K562 (cell line): ENCODE measurements around the gene DCTN5. TPM values are rescaled to one million over a fixed set of nuclear protein-coding genes. Genes with fewer than 3 reads are reported as not detected.
A peak's percentile ranks its signal among the peaks of the same experiment; 100 is the strongest.

Experiments used
- CHAMP1 ChIP-seq: fragments of 450-650 bp; IDR thresholded peaks from 2 replicates; pipeline ENCODE4 v1.6.1; 2016; ENCODE audit warnings: mild to moderate bottlenecking
- CHD4 ChIP-seq: fragments of 200-600 bp; sonication (generic); IDR thresholded peaks from 3 replicates; pipeline ENCODE4 v1.6.1; 2012; ENCODE audit warnings: low read depth, mild to moderate bottlenecking, mixed read lengths, low read length, inconsistent platforms; ENCODE audit not compliant: insufficient read depth, insufficient replicate concordance, poor library complexity, severe bottlenecking
- GTF2F1 ChIP-seq: IDR thresholded peaks from 2 replicates; pipeline ENCODE4 v1.6.1; 2011; ENCODE audit warnings: low read depth, low read length, improper control_type of control experiment
- HDAC3 ChIP-seq: fragments of 450-650 bp; IDR thresholded peaks from 2 replicates; pipeline ENCODE4 v1.6.1; 2018; ENCODE audit warnings: borderline replicate concordance, mild to moderate bottlenecking, moderate library complexity; ENCODE audit not compliant: partially characterized antibody
- HOXB6 ChIP-seq: fragments of 250-450 bp; sonication (Bioruptor Pico); IDR thresholded peaks from 2 replicates; pipeline ENCODE4 v1.5.1; 2022; ENCODE audit warnings: mild to moderate bottlenecking, borderline replicate concordance
- MIER1 ChIP-seq: fragments of 450-650 bp; IDR thresholded peaks from 2 replicates; pipeline ENCODE4 v1.6.1; 2016; ENCODE audit warnings: antibody characterized with exemption, mild to moderate bottlenecking, low read depth
- RBM39 ChIP-seq: fragments of 200-400 bp; formaldehyde crosslinking; optimal IDR thresholded peaks from 2 replicates; pipeline ENCODE3; 2018; ENCODE audit warnings: low read depth, low read length
- ZNF324 ChIP-seq: fragments of 250-450 bp; sonication (Bioruptor Pico); IDR thresholded peaks from 2 replicates; pipeline ENCODE4 v1.4.0; 2020; ENCODE audit warnings: mild to moderate bottlenecking
- ZNF347 ChIP-seq: fragments of 450-650 bp; formaldehyde crosslinking; IDR thresholded peaks from 2 replicates; pipeline ENCODE4 v1.4.0; 2020; ENCODE audit warnings: low read depth, mild to moderate bottlenecking, moderate library complexity
- ZNF445 ChIP-seq: fragments of 250-450 bp; sonication (Bioruptor Pico); IDR thresholded peaks from 2 replicates; pipeline ENCODE4 v1.4.0; 2020; ENCODE audit warnings: low read depth, mild to moderate bottlenecking, moderate library complexity
- ZNF740 ChIP-seq, 3 experiments: fragments of 200-800 bp in 1 of 3; sonication (Bioruptor generic) in 1 of 3; sonication (generic) in 1 of 3; formaldehyde crosslinking in 1 of 3; IDR thresholded peaks; 2 replicates each; pipeline versions ENCODE4 v1.6.1 to v1.8.0; 2016 to 2022; ENCODE audit warnings: mild to moderate bottlenecking in 2 of 3, missing compliant biosample characterization in 2 of 3, missing genetic modification characterization in 2 of 3, missing genetic modification reagents in 1 of 3
- polyA plus RNA-seq, 8 experiments: library from polyadenylated mRNA; depleted of rRNA in 4 of 8; stranded (reverse) in 5 of 8; unstranded in 3 of 8; fragments of >200 nt; fragmentation: Nextera tagmentation in 2 of 8; fragmentation: Illumina TruSeq in 1 of 8; extraction: Ambion mirVana in 2 of 8; extraction: Trizol in 1 of 8; gene quantifications; 2 replicates each; pipeline versions ENCODE4 v1.2.1 to v1.2.3, GENCODE V29; 2011 to 2014; ENCODE audit warnings: inconsistent platforms in 1 of 8, missing spikeins in 1 of 8
- total RNA-seq, 7 experiments: library from RNA; depleted of rRNA in 6 of 7; stranded (reverse); fragments of >200 nt in 6 of 7; fragmentation: Illumina TruSeq in 2 of 7; extraction: Trizol in 2 of 7; gene quantifications; 2 replicates each; pipeline versions ENCODE4 v1.2.1 to v1.2.3, GENCODE V29; 2011 to 2021; ENCODE audit warnings: low replicate concordance in 1 of 7
- TF ChIP-seq, protein P1 (sequence below), 3 experiments: IDR thresholded peaks in 2 of 3; conservative IDR thresholded peaks in 1 of 3; 2 replicates each; pipeline ENCODE4 v1.5.1; 2011 to 2012; ENCODE audit warnings: low read length in 3 of 3, mild to moderate bottlenecking in 3 of 3, control low read depth in 2 of 3, improper control_type of control experiment in 1 of 3, inconsistent platforms in 1 of 3, low read depth in 1 of 3, mixed read lengths in 1 of 3, moderate library complexity in 1 of 3; ENCODE audit not compliant: insufficient read depth in 2 of 3
- TF ChIP-seq, protein P2 (sequence below): fragments of 250-450 bp; sonication (Bioruptor Pico); IDR thresholded peaks from 2 replicates; pipeline ENCODE4 v1.5.0; 2022; ENCODE audit warnings: mild to moderate bottlenecking
- TF ChIP-seq, protein P3 (sequence below): fragments of 250-450 bp; sonication (Bioruptor Pico); IDR thresholded peaks from 2 replicates; pipeline ENCODE4 v1.8.0; 2021; ENCODE audit warnings: mild to moderate bottlenecking, moderate library complexity

DCTN5 gene
- total and polyA plus RNA-seq, 9 of the 15 experiments (the other 6 are each of a cell fraction or from before 2014, with no cell fraction given): 35.8 to 149 (median 75.9) TPM

DNA sequence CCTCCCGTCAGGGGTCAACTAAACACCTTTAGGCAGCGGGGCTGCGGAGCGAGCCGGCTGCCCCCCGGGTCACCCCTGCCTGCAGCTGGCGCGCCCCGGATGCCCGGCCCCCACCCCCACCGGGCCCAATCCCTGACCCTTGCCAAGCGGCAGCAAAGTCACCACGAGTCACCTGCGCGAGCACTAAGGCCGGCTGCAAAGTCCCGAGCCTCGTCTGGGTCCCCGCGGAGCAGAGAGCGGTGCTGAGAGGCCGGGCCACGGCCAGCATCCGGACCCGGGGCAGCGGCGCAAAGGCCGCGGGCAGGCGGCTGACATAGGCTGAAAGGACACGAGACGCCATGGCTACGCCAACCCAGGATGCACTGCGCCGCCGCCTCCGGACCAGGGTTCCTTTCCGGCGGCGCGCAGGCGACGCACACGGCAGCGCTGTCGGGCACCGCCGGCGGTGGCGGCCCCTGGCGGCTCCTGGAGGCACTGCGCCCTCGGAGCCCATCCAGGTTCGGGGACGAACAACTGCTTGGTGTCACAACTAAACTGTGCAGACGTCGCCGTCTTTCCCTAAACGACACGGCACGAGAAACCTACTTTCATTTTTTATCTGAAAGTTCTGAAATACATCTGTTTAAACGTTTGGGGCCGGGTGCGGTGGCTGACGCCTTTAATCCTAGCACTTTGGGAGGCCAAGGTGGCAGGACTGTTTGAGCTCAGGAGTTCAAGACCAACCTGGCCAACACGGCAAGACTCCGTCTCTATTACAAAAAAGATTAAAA lies 45.1 kb upstream of the DCTN5 start, which contains the start of gene NDUFAB1 (continued):
- TF ChIP-seq, protein P1, sequence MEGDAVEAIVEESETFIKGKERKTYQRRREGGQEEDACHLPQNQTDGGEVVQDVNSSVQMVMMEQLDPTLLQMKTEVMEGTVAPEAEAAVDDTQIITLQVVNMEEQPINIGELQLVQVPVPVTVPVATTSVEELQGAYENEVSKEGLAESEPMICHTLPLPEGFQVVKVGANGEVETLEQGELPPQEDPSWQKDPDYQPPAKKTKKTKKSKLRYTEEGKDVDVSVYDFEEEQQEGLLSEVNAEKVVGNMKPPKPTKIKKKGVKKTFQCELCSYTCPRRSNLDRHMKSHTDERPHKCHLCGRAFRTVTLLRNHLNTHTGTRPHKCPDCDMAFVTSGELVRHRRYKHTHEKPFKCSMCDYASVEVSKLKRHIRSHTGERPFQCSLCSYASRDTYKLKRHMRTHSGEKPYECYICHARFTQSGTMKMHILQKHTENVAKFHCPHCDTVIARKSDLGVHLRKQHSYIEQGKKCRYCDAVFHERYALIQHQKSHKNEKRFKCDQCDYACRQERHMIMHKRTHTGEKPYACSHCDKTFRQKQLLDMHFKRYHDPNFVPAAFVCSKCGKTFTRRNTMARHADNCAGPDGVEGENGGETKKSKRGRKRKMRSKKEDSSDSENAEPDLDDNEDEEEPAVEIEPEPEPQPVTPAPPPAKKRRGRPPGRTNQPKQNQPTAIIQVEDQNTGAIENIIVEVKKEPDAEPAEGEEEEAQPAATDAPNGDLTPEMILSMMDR (IDR thresholded peaks at IDR 0.05 in 2 of 3, conservative IDR thresholded peaks at IDR 0.05 in 1 of 3; ENCODE audit: insufficient read depth in 2 of 3, low read depth in 1 of 3, low read length in 3 of 3): peak; percentile 95 to 98 (median 97)
- TF ChIP-seq HDAC3: no peak
- TF ChIP-seq RBM39: no peak
- no peak for TF ChIP-seq ZNF347 (CRISPR knock-in tag)
- TF ChIP-seq MIER1: 0 out of 2 replicates have a peak, but pooled peaks have one; percentile 27
- 0 out of 2 replicates have a peak, but pooled peaks have one; percentile 8 for TF ChIP-seq ZNF740 (CRISPR knock-in tag; IDR thresholded peaks at IDR 0.05)
- no peak for TF ChIP-seq ZNF740 (tag; IDR thresholded peaks at IDR 0.05)
- TF ChIP-seq, protein P2, sequence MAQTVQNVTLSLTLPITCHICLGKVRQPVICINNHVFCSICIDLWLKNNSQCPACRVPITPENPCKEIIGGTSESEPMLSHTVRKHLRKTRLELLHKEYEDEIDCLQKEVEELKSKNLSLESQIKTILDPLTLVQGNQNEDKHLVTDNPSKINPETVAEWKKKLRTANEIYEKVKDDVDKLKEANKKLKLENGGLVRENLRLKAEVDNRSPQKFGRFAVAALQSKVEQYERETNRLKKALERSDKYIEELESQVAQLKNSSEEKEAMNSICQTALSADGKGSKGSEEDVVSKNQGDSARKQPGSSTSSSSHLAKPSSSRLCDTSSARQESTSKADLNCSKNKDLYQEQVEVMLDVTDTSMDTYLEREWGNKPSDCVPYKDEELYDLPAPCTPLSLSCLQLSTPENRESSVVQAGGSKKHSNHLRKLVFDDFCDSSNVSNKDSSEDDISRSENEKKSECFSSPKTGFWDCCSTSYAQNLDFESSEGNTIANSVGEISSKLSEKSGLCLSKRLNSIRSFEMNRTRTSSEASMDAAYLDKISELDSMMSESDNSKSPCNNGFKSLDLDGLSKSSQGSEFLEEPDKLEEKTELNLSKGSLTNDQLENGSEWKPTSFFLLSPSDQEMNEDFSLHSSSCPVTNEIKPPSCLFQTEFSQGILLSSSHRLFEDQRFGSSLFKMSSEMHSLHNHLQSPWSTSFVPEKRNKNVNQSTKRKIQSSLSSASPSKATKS (CRISPR knock-in tag): no peak
- no peak; the same call in 1 of the 2 replicates for TF ChIP-seq GTF2F1
- no peak for TF ChIP-seq HOXB6
- no peak for TF ChIP-seq CHD4
- TF ChIP-seq ZNF445 (CRISPR knock-in tag): no peak
- TF ChIP-seq, protein P3, sequence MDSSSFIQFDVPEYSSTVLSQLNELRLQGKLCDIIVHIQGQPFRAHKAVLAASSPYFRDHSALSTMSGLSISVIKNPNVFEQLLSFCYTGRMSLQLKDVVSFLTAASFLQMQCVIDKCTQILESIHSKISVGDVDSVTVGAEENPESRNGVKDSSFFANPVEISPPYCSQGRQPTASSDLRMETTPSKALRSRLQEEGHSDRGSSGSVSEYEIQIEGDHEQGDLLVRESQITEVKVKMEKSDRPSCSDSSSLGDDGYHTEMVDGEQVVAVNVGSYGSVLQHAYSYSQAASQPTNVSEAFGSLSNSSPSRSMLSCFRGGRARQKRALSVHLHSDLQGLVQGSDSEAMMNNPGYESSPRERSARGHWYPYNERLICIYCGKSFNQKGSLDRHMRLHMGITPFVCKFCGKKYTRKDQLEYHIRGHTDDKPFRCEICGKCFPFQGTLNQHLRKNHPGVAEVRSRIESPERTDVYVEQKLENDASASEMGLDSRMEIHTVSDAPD (CRISPR knock-in tag): no peak
- no peak for TF ChIP-seq ZNF324 (CRISPR knock-in tag)
- no peak for TF ChIP-seq CHAMP1
